Smooth muscle cell (in vitro differentiated cells): Measurements from ENCODE around the gene SNX19. TPM values are rescaled to one million over a fixed set of nuclear protein-coding genes. Genes with fewer than 3 reads are reported as not detected.
"Not testable (repeated sequence)": the region's sequence is repeated elsewhere in the genome, so short reads cannot be mapped to it uniquely, and the experiment has no call there.

ENCODE experiments used
- DNase-seq: peaks from one replicate; lab custom pipeline; 2025; ENCODE audit not compliant: unreplicated experiment; lab: John Stamatoyannopoulos, UW
- H2AFZ ChIP-seq: fragments of 200-600 bp; sonication (generic); 2 replicates; pipeline ENCODE4 v1.6.0; 2016; ENCODE audit warnings: antibody characterized with exemption, low read depth, mild to moderate bottlenecking
- H3F3A ChIP-seq: fragments of 200-600 bp; sonication (generic); 2 replicates; pipeline ENCODE4 v1.6.0; 2017; ENCODE audit warnings: antibody characterized with exemption, low read depth
- H3K27ac ChIP-seq: fragments of 200-600 bp; sonication (generic); 2 replicates; pipeline ENCODE4 v1.5.1; 2016; ENCODE audit warnings: low read depth, mild to moderate bottlenecking
- H3K27me3 ChIP-seq: fragments of 200-600 bp; sonication (generic); 2 replicates; pipeline ENCODE4 v1.6.1; 2016; ENCODE audit warnings: low read depth, mild to moderate bottlenecking
- H3K36me3 ChIP-seq: fragments of 200-600 bp; sonication (generic); 2 replicates; pipeline ENCODE4 v1.5.1; 2016; ENCODE audit warnings: low read depth
- H3K4me1 ChIP-seq: fragments of 200-600 bp; sonication (generic); 2 replicates; pipeline ENCODE4 v1.5.1; 2016; ENCODE audit warnings: low read depth
- H3K4me2 ChIP-seq: fragments of 200-600 bp; sonication (generic); 2 replicates; pipeline ENCODE4 v1.6.0; 2016; ENCODE audit warnings: mild to moderate bottlenecking
- H3K4me3 ChIP-seq: fragments of 200-600 bp; sonication (generic); 2 replicates; pipeline ENCODE4 v1.5.1; 2016; ENCODE audit warnings: mild to moderate bottlenecking
- H3K79me2 ChIP-seq: fragments of 200-600 bp; sonication (generic); 2 replicates; pipeline ENCODE4 v1.6.0; 2016; ENCODE audit warnings: low read depth, mild to moderate bottlenecking
- H3K9ac ChIP-seq: fragments of 200-600 bp; sonication (generic); 2 replicates; pipeline ENCODE4 v1.6.0; 2016; ENCODE audit warnings: low read depth
- H3K9me3 ChIP-seq: fragments of 200-600 bp; sonication (generic); replicated peaks from 2 replicates; pipeline ENCODE4 v1.5.1; 2016; ENCODE audit warnings: low read depth
- H4K20me1 ChIP-seq: fragments of 200-600 bp; sonication (generic); 2 replicates; pipeline ENCODE4 v1.6.0; 2016; ENCODE audit warnings: low read depth
- WGBS: methylation state at CpG from one replicate; pipeline ENCODE4 v1.1.7; 2016; ENCODE audit warnings: low lambda C conversion rate; 5-methylcytosine and 5-hydroxymethylcytosine counted together
- polyA plus RNA-seq: library from polyadenylated mRNA; unstranded; fragments of >200 nt; fragmentation: Nextera tagmentation; extraction: Ambion mirVana; gene quantifications from 2 replicates; pipeline ENCODE4 v1.2.1, GENCODE V29; 2016
- total RNA-seq: library from RNA; depleted of rRNA; stranded (reverse); fragments of >200 nt; gene quantifications from 2 replicates; pipeline ENCODE4 v1.2.3, GENCODE V29; 2014
- TF ChIP-seq, protein P1 (sequence below): fragments of 200-600 bp; sonication (generic); IDR thresholded peaks from 2 replicates; pipeline ENCODE4 v1.5.1; 2017; ENCODE audit warnings: borderline replicate concordance, mild to moderate bottlenecking, antibody characterized with exemption; ENCODE audit not compliant: insufficient read depth, poor library complexity, severe bottlenecking

The SNX19 gene
- total and polyA plus RNA-seq, 2 experiments from 2014 or later = 15.1 to 59.5 TPM

DNA sequence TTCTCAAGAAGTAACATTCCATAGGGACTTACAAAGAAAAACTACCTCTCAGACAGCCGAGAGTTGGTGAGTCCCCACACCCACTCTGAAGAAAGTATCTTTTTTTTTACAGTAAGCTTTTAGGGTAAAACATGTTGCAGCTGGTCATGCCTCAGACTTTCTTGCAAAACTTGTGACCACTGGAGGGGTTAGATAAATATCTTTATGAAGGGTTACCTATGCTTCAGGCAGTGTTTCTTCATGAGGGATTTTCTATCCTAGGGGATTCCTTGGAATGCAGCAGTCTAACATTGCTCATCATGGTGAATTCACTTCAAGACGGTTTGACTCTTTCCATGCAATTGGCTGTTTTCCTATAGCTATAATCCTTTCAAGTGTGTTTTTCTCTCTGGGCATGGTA is 20.8 kb upstream of the SNX19 start:
- H3K36me3 ChIP-seq = no peaks in the 10 kb centered on the region

DNA sequence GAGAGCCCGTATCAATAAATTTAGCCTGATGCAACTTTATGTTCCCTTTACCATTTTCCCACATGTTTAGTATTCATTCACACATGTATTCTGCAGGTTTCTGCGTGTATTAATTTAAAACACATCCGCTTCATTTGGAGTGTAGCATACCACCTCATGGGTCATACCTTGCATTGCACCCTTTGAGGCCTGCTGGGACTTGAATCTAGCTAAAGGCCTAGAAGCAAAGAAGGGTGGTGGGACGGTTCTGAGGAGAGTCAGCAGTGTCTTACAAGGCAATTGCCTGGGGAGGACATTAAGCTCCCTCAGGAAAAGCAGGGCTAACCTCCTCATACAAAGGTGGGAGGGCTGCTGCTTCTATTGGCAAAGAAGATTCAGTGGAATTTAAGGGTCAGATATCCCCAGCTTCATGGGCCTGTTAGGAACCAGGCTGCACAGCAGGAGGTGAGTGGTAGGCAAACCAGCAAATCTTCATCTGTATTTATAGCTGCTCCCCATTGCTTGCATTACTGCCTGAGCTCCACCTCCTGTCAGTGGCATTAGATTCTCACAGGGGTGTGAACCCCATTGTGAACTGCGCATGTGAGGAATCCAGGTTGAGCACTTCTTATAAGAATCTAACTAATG is 15.9 kb upstream of the SNX19 start:
- Histone ChIP-seq H3K27ac (no peak overlapping the region), H3K27me3 (no peaks in the 10 kb centered on the region), H2AFZ (no peak overlapping the region), H3K4me3 (no peak overlapping the region), H4K20me1 (no peaks in the 10 kb centered on the region), H3F3A (no peaks in the 10 kb centered on the region), H3K4me1 (no peaks in the 10 kb centered on the region), H3K9me3 (no peaks in the 10 kb centered on the region), H3K36me3 (no peaks in the 10 kb centered on the region), H3K4me2 (no peak overlapping the region), H3K9ac (no peak overlapping the region), H3K79me2 (no peaks in the 10 kb centered on the region)
- TF ChIP-seq, protein P1, sequence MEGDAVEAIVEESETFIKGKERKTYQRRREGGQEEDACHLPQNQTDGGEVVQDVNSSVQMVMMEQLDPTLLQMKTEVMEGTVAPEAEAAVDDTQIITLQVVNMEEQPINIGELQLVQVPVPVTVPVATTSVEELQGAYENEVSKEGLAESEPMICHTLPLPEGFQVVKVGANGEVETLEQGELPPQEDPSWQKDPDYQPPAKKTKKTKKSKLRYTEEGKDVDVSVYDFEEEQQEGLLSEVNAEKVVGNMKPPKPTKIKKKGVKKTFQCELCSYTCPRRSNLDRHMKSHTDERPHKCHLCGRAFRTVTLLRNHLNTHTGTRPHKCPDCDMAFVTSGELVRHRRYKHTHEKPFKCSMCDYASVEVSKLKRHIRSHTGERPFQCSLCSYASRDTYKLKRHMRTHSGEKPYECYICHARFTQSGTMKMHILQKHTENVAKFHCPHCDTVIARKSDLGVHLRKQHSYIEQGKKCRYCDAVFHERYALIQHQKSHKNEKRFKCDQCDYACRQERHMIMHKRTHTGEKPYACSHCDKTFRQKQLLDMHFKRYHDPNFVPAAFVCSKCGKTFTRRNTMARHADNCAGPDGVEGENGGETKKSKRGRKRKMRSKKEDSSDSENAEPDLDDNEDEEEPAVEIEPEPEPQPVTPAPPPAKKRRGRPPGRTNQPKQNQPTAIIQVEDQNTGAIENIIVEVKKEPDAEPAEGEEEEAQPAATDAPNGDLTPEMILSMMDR = no peak
- WGBS = 87% methylated on average over 5 of the region's 5 CpGs
- no peak for DNase-seq

More for the DNA sequence above, 20.8 kb upstream of the SNX19 start:
- no peak overlapping the region for H3K4me3 ChIP-seq
- DNase-seq = no peak
- peaks cover 16% of the 10 kb centered on the region for H3K27me3 ChIP-seq
- no peaks in the 10 kb centered on the region for H3F3A ChIP-seq
- H3K9ac ChIP-seq = no peak overlapping the region
- H3K4me2 ChIP-seq = no peak overlapping the region
- TF ChIP-seq, protein P1 = no peak
- no peak overlapping the region for H2AFZ ChIP-seq
- H3K79me2 ChIP-seq = no peaks in the 10 kb centered on the region
- 57% methylated on average over 2 of the region's 2 CpGs for WGBS
- no peak overlapping the region for H3K27ac ChIP-seq
- no peaks in the 10 kb centered on the region for H3K4me1 ChIP-seq
- H4K20me1 ChIP-seq = no peaks in the 10 kb centered on the region
- no peaks in the 10 kb centered on the region for H3K9me3 ChIP-seq

DNA sequence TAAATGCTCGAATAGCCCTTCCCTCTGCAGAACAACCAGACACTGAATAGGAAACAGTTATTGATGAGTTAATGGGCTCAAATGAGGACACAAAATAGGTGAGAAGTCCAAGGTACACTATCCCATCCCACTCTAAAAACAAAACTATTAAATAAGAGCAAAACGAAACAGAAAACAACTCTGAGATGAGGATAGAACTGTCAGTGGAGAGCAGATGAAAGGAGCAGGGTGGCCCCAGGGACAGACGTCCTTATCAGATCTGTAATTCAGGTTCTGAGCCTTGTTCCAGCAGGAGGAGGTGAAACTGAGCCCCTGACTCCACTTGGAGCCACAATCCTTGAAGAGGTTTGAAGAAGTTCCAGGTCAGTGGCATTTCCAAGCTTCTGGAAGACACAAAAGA is 8.5 kb upstream of the SNX19 start:
- whole genome bisulfite sequencing = 61% methylated on average over 3 of the region's 3 CpGs
- TF ChIP-seq, protein P1 = no peak
- Histone ChIP-seq H4K20me1 (no peaks in the 10 kb centered on the region), H3K4me3 (no peak overlapping the region), H3K4me1 (no peaks in the 10 kb centered on the region), H3K9ac (no peak overlapping the region), H3K36me3 (no peaks in the 10 kb centered on the region), H3K27me3 (no peaks in the 10 kb centered on the region), H2AFZ (peak overlapping the region; percentile 29), H3K79me2 (no peaks in the 10 kb centered on the region), H3F3A (no peaks in the 10 kb centered on the region), H3K27ac (no peak overlapping the region), H3K9me3 (no peaks in the 10 kb centered on the region), H3K4me2 (no peak overlapping the region)
- no peak for DNase-seq

DNA sequence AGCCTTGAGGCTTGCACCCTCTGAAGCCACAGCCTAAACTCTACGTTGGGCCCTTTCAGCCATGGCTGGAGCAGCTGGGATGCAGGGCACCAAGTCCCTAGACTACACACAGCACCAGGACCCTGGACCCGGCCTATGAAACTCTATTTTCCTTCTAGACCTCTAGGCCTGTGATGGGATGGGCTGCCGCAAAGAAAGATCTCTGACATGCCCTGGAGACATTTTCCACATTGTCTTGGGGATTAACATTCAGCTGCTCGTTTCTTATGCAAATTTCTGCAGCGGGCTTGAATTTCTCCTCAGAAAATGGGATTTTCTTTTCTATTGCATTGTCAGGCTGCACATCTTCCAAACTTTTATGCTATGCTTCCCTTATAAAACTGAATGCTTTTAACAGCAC is 4.3 kb upstream of the SNX19 start:
- 53% methylated on average over 5 of the region's 5 CpGs for WGBS
- H3K9ac ChIP-seq, H3K36me3 ChIP-seq, H3K79me2 ChIP-seq, H4K20me1 ChIP-seq, H3K4me3 ChIP-seq, H2AFZ ChIP-seq, H3K4me1 ChIP-seq, H3F3A ChIP-seq, DNase-seq, H3K27me3 ChIP-seq, H3K27ac ChIP-seq, H3K4me2 ChIP-seq, H3K9me3 ChIP-seq: not testable (repeated sequence)
